ENCODE measurements around the gene PGLYRP1.

Gene PGLYRP1, protein sequence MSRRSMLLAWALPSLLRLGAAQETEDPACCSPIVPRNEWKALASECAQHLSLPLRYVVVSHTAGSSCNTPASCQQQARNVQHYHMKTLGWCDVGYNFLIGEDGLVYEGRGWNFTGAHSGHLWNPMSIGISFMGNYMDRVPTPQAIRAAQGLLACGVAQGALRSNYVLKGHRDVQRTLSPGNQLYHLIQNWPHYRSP

DNA sequence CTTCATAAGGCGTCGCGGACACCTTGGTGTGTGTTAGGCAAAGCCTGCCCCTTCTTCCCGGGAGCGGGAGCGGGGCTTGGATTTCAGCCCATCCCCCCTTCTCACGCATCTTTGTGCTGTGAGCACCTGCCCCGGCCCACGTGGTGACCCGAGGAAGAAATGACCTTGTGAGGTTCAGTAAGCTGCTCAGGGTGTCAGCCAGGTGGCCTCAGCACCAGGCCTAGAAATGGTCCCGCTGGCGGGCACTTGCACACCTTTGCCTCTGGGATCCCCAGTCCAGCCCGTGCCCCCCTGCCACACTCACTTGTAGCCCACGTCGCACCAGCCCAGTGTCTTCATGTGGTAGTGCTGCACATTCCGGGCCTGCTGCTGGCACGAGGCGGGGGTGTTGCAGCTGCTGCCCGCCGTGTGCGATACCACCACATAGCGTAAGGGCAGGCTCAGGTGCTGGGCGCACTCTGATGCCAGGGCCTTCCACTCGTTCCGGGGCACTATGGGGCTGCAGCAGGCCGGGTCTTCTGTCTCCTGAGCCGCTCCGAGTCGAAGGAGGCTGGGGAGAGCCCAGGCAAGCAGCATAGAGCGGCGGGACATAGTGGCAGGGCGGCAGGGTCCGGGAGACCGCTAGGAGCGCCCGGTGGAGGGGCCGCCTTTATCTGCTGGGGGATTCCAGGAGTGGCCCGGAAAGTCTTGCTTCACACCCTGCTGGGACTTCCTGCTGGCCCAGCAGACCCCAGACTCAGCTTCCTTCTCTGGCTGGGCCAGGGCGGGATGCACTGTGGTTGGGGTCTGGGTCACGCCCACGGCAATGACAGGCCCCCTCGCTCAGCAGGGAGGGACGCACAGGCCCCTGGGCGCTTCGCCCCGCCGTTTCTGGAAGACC lies at the start of gene PGLYRP1:
PGLYRP1 (minus strand) TSS at position 623 of the 880 bp plus-strand sequence; CDS start at position 591, 32 bp downstream.
- Histone ChIP-seq H2AFZ (ENCODE audit: low read depth) (no peak within 1 kb of the TSS), H4K20me1 (ENCODE audit: insufficient read depth) (no peaks in the 10 kb centered on the region), H3K9ac (no peak within 1 kb of the TSS), H3K27me3 (ENCODE audit: insufficient read depth, low read depth) (no peaks in the 10 kb centered on the region), H3K27ac (no peak within 1 kb of the TSS), H3K36me3 (ENCODE audit: insufficient read depth) (no peaks in the 10 kb centered on the region), H3K4me3 (IDR thresholded peaks at IDR 0.05; ENCODE audit: insufficient read depth, low read depth, low read length) (no peak within 1 kb of the TSS), H3K4me2 (no peak within 1 kb of the TSS), H3K79me2 (ENCODE audit: insufficient read depth, low read depth) (no peaks in the 10 kb centered on the region), H3K4me1 (ENCODE audit: low read depth, poor library complexity, severe bottlenecking) (no peaks in the 10 kb centered on the region)
- TF ChIP-seq, protein P1, sequence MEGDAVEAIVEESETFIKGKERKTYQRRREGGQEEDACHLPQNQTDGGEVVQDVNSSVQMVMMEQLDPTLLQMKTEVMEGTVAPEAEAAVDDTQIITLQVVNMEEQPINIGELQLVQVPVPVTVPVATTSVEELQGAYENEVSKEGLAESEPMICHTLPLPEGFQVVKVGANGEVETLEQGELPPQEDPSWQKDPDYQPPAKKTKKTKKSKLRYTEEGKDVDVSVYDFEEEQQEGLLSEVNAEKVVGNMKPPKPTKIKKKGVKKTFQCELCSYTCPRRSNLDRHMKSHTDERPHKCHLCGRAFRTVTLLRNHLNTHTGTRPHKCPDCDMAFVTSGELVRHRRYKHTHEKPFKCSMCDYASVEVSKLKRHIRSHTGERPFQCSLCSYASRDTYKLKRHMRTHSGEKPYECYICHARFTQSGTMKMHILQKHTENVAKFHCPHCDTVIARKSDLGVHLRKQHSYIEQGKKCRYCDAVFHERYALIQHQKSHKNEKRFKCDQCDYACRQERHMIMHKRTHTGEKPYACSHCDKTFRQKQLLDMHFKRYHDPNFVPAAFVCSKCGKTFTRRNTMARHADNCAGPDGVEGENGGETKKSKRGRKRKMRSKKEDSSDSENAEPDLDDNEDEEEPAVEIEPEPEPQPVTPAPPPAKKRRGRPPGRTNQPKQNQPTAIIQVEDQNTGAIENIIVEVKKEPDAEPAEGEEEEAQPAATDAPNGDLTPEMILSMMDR (conservative IDR thresholded peaks at IDR 0.05; ENCODE audit: low read depth, low read length): no peak

DNA sequence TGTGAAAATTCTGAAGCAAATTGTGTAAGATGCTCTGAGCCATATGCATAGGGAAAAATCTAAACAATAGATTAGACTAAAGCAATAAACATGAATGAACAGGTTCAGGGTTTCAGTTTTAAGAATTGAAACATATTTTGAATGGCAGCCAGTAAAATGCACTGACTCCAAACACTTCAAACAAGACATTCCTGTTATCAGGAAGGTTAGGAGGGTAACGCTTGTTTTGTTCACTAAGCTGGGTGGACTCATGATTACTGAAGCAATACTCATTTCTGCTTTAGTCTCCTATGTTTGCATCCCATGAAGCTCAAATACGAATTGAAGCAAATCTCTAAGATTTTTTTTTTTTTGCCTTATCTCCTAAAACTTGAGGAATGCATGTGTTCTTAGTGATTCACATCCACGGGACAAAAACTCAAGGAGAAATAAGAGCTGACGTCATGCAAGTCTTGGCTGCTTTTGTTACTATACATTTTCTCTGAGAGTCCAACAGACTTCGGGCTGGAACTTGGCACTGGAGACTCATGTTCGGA lies 47.0 kb upstream of the PGLYRP1 start:
- Histone ChIP-seq H3K4me2 (no peak overlapping the region), H3K27ac (no peak overlapping the region), H3K4me1 (ENCODE audit: low read depth, poor library complexity, severe bottlenecking) (no peaks in the 10 kb centered on the region), H3K36me3 (ENCODE audit: insufficient read depth) (no peaks in the 10 kb centered on the region), H3K4me3 (IDR thresholded peaks at IDR 0.05; ENCODE audit: insufficient read depth, low read depth, low read length) (no peak overlapping the region), H3K9ac (no peak overlapping the region), H3K79me2 (ENCODE audit: insufficient read depth, low read depth) (no peaks in the 10 kb centered on the region), H4K20me1 (ENCODE audit: insufficient read depth) (no peaks in the 10 kb centered on the region), H2AFZ (ENCODE audit: low read depth) (no peak overlapping the region), H3K27me3 (ENCODE audit: insufficient read depth, low read depth) (peaks cover 2% of the 10 kb centered on the region; the same call in 1 of the 2 replicates)
- TF ChIP-seq, protein P1 (conservative IDR thresholded peaks at IDR 0.05; ENCODE audit: low read depth, low read length): no peak

DNA sequence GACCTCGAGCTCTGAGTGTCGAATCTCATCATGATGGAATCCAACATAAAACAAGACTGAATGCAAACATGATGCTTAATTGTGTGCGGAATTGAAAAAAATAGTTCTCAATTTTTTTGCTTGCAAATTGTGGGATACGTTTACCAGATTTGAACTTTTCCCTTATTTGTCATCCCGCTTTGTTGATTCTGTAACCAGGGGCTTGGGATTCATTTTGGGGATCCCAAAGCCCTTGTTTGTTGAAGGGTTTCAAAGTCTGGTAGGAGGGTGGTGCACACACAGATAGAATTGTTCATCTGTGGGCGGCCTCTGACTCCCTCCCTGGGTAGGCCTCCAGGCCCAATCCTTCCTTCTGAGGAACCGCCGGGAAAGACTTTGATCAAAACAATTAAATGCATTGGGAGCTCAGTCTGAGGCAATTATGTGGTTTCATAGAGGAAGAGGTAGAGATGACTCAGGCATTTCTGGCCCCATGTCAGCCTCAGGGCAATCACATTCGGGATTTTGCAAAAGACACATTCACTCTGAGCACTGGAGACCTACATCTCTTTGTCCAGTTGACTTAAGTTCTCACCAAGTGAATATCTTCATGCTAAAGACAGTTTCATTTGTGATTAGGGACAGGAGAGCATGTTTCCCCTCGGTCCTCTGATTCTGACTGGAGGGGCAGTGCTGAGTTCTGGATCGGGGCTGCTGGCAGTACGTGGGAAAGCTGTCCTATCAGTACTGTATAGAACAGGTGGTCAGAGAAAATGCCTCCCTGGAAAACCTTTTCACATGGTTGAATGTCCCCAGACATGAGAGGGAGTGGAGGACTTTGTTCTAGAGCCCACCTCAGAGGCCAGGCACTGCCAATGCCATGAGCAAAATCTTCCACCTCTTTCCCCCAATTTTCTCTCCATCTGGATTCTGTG lies 45.7 kb upstream of the PGLYRP1 start:
- no peak overlapping the region for H3K9ac ChIP-seq
- no peak overlapping the region for H3K27ac ChIP-seq
- TF ChIP-seq, protein P1 (conservative IDR thresholded peaks at IDR 0.05; ENCODE audit: low read depth, low read length): no peak
- no peaks in the 10 kb centered on the region for H3K79me2 ChIP-seq (ENCODE audit: insufficient read depth, low read depth)
- H2AFZ ChIP-seq (ENCODE audit: low read depth): no peak overlapping the region
- no peaks in the 10 kb centered on the region for H3K36me3 ChIP-seq (ENCODE audit: insufficient read depth)
- no peaks in the 10 kb centered on the region for H3K4me1 ChIP-seq (ENCODE audit: low read depth, poor library complexity, severe bottlenecking)
- H3K4me3 ChIP-seq (IDR thresholded peaks at IDR 0.05; ENCODE audit: insufficient read depth, low read depth, low read length): no peak overlapping the region
- H3K4me2 ChIP-seq: no peak overlapping the region
- H4K20me1 ChIP-seq (ENCODE audit: insufficient read depth): no peaks in the 10 kb centered on the region
- peaks cover 2% of the 10 kb centered on the region; the same call in 1 of the 2 replicates for H3K27me3 ChIP-seq (ENCODE audit: insufficient read depth, low read depth)

DNA sequence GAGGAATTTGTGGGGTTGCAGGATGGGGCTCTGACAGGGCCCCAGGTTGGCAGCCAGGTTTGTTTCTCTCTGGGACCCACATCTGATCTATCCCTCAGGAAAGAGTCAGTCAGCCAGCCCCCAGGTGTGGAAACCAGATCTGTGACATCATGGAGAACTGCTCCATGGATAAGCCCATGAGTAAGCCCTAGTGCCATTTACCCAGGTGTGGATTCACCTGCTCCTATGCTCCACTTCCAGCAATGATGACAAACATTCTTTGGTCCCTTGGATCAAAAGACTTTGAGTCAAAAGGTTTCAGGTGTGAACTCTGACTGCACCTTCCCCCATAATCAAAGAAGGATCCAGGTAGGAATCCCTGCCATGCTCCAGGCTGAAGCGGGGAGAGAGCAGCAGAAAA lies 44.8 kb upstream of the PGLYRP1 start:
- TF ChIP-seq, protein P1 (conservative IDR thresholded peaks at IDR 0.05; ENCODE audit: low read depth, low read length): no peak
- H4K20me1 ChIP-seq (ENCODE audit: insufficient read depth): no peaks in the 10 kb centered on the region
- H3K4me3 ChIP-seq (IDR thresholded peaks at IDR 0.05; ENCODE audit: insufficient read depth, low read depth, low read length): no peak overlapping the region
- peaks cover 2% of the 10 kb centered on the region; the same call in 1 of the 2 replicates for H3K27me3 ChIP-seq (ENCODE audit: insufficient read depth, low read depth)
- H3K27ac ChIP-seq: no peak overlapping the region
- H3K79me2 ChIP-seq (ENCODE audit: insufficient read depth, low read depth): no peaks in the 10 kb centered on the region
- H3K9ac ChIP-seq: no peak overlapping the region
- H3K4me2 ChIP-seq: no peak overlapping the region
- no peaks in the 10 kb centered on the region for H3K4me1 ChIP-seq (ENCODE audit: low read depth, poor library complexity, severe bottlenecking)
- H3K36me3 ChIP-seq (ENCODE audit: insufficient read depth): no peaks in the 10 kb centered on the region
- no peak overlapping the region for H2AFZ ChIP-seq (ENCODE audit: low read depth)

All from KMS-11 (cell line).